Retina (tissue), 1 donor: Measurements from ENCODE around the gene LTBR.
"Not testable (repeated sequence)": the region's sequence is repeated elsewhere in the genome, so short reads cannot be mapped to it uniquely, and the experiment has no call there.

Source experiments
- DNase-seq: peaks from one replicate; pipeline ENCODE4 v3.0.0-alpha.2; 2016

The LTBR gene

GRCh38 chr12:6427796-6428195, 43.8 kb downstream of the LTBR start:
- not testable (repeated sequence) for DNase-seq

DNA sequence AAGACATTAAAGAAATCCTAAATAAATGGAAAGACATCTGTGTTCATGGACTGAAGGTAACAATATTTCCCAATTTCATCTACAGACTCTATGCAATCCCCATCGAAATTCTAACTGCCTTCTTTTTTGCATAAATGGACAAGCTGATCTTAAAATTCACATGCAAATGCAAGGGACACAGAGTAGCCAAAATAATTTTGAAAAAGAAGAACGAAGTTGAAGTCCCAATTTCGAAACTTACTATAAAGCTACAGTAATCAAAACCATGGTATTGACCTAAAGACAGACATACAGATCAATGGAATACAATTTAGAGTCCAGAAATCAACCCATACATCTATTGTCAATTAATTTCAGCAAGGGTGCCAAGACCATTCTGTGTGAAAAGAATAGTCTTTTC, 44.4 kb downstream of the LTBR start:
- DNase-seq: no peak

DNA sequence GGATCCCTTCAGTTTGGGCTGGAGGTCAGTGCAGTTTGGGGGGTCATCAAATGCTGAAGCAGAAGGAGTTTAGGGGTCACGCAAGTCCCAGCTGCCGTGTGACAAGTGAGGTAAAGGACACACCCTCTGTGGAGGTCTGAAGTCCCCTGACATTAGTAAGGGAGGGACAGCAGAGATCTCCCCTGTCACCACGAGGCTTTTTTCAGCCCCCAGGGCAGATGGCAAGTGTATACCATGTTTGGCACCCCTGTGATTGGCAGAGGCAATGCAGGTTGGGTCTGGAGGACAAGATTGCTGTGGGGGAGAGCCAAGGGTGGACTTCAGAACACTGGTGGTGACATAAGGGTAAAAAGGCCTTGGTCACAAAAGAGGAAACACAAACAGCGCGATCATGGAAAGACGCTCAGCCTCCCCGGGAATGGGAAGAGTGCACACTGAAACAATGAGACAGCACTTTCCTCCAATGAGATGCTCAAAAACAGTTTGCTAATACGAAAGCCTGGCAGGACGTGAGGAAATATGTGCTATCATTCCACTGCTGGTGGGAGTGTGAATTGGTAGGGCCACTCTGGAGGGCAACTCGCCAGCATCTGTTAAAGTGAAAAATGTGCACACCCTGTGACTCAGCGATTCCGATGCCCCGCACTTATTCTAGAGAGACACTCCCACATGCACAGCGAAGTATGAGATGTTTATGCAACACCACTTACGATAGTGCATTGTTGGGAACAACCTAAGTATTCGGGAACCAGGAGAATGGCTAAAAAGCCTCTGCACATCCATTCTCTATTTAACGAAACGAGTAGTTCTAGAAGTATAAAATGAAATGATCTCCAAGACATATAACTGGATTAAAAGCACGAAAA, 46.4 kb downstream of the LTBR start:
- DNase-seq: no peak

DNA sequence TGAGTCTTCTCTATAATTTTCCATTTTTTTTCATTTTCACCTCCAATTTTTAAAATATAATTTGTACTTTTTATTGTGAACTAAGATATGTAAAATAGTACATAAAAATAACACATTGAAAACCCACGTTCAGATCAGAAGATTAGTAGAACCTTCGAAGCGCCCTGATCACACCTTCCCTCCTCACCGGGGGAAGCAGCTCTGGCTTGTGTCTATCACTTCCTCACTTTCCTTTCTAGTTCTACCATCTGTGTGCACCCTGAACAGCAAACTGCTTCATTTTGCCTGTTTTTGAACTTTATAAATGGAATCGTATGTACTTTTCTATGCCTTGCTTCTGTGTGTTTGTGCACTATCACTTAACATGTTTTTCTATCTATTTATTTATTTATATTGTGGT, 49.0 kb downstream of the LTBR start:
- DNase-seq: no peak

- DNase-seq: no peak
Measured at GRCh38 chr12:6434205-6435140, 50.5 kb downstream of the LTBR start.

DNA sequence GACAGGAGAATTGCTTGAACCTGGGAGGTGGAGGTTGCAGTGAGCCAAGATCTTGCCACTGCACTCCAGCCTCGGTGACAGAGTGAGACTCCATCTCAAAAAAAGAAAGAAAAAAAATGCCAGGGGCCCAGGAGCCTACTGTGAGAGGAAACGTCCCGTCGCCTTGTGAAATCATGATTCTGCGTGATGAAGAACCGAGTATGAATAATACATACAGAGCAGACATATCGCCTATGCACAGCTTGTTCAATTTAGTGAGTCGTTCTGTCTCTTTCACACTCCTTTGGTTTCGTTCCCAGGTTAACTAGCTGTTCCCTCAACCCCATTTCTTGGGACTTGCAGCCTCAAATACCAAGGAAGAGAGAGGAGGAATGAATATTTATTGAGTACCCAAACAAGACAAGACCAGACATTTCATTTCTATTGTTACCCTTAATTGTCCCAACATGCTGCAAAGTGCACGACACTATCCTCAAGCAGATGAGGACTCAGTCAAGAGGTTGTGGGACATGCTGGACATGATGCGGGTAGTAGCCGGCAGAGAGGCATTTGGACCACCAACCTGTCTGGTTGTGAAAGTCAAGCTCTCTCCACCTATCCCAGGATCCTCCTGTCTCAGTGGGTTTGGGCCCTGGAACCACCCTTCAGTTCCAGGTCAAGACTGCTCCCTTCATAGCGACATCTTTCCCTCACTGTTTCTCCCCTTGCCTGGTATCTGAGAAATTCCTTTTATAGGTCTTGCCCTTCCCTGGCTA, 52.2 kb downstream of the LTBR start:
- no peak for DNase-seq

- DNase-seq: no peak
Measured at GRCh38 chr12:6437586-6437985, 53.6 kb downstream of the LTBR start.

GRCh38 chr12:6438345-6438744, 54.4 kb downstream of the LTBR start:
- no peak for DNase-seq

GRCh38 chr12:6440391-6440790, 56.4 kb downstream of the LTBR start:
- DNase-seq: no peak
